ENCODE measurements around the gene XPO6.
"Not testable (repeated sequence)": the region's sequence is repeated elsewhere in the genome, so short reads cannot be mapped to it uniquely, and the experiment has no call there.

The XPO6 gene, protein sequence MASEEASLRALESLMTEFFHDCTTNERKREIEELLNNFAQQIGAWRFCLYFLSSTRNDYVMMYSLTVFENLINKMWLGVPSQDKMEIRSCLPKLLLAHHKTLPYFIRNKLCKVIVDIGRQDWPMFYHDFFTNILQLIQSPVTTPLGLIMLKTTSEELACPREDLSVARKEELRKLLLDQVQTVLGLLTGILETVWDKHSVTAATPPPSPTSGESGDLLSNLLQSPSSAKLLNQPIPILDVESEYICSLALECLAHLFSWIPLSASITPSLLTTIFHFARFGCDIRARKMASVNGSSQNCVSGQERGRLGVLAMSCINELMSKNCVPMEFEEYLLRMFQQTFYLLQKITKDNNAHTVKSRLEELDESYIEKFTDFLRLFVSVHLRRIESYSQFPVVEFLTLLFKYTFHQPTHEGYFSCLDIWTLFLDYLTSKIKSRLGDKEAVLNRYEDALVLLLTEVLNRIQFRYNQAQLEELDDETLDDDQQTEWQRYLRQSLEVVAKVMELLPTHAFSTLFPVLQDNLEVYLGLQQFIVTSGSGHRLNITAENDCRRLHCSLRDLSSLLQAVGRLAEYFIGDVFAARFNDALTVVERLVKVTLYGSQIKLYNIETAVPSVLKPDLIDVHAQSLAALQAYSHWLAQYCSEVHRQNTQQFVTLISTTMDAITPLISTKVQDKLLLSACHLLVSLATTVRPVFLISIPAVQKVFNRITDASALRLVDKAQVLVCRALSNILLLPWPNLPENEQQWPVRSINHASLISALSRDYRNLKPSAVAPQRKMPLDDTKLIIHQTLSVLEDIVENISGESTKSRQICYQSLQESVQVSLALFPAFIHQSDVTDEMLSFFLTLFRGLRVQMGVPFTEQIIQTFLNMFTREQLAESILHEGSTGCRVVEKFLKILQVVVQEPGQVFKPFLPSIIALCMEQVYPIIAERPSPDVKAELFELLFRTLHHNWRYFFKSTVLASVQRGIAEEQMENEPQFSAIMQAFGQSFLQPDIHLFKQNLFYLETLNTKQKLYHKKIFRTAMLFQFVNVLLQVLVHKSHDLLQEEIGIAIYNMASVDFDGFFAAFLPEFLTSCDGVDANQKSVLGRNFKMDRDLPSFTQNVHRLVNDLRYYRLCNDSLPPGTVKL

DNA sequence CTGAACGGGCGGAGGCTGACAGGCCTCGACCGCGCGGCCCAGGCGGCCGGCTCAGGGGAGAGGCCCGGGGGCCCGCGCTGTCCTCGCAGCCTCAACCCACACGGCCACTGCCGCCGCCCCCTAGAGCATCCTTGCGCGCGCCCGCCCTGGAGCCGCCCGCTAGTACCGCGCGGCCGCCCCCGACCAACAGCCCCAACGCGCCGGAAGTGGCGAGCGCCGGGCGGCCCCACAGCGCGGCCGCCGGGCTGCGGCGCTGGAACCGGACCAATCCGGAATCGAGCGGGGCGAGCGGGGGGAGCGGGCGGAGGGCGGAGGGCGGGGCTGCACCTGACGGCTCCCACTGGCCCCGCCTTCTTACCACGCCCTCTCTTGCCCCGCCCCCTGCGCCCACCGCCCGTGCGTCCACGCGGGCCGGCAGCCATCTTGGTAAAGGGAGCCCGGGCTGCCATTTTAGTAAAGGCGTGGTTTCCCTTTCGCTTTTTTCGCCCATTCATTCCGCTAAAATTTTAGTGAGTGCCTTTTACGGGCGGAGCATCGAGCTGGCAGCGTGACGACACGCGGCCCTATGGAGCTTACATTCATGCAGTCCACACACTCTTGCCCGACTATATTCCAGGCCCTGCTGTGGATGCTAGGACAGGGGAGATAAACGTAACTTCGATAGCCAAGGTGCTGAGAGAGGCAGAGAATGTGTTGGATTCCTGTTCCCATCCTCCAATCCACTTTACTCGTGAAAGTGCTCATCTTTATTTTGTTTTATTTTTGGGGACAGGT lies at the start of gene XPO6:
TSS of gene XPO6 (minus strand) at position 208 of the 774 bp plus-strand sequence. CDS start 597 bp downstream, outside the sequence.
- DNase-seq (ENCODE audit: low spot score): peak; percentile 98

DNA sequence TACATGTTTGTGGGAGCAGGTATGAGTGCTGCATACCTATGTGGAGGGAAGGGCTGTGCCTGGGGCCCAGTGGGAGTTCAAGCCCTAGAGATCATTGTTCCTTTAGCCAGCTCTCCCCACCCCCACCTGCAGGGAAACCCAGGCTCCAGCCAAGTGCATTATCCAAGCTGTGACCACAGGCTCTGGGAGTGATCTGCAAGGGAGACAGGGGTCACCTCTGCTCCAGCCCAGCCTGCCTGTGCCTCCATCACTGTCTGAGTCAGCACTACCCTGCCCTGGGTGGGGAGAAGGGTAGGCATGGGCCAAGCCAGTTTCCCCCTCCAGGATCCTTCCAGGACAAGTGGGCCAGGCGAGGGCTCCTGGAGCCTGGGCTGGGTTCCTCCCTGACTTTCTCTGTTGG lies 48.4 kb upstream of the XPO6 start:
- DNase-seq (ENCODE audit: low spot score): no peak

DNA sequence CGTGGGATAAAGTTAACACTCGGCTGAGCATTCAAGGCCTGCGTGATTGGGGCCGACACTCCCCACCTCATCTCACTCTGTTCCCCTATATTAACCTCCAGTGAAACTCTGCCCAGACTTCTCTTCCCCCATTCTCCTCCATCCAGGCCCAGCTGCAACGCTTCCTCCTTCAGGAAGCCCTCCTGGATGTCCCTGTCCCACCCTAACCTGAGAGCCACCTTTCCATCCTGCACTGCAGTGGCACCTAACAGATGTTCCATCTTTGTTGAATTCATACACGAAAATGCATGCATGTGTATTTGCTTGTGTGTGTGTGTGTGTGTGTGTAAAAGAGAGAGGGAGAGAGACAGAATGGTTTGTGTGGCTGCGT lies 48.0 kb upstream of the XPO6 start:
- no peak for DNase-seq (ENCODE audit: low spot score)

DNA sequence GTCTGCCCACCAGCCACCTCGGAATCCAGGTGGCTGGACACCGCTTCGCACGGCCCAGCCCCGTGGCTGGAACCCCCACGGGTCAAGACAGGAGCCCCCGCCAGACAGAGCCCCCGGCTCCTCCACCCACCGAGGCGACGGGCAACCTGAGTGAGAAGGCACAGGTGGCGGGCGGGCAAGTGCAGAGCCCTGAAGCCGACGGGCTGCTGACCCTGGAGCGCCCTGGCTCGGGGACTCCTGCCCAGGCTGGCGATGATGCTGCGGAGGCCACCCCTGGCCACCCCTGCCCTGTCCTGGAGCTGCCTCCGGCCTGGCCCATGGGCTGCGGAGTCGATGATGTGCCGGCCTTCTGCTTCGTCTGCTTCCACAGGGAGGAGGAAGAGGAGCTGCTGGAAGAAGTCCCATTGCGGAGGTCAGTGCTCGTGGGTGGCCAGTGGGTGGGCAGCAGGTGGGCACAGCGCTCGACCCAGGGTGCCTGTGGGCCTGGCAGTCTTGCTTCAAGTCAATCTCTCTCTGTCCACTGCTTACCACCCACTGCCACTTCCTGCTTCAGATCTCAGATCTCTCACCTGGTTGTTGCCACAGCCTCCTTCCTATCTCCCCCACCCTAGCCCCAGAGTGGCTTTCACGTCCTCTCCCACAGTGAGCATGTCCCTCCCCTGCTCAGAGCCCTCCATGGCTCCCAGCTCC lies 47.5 kb upstream of the XPO6 start:
- no peak for DNase-seq (ENCODE audit: low spot score)

DNA sequence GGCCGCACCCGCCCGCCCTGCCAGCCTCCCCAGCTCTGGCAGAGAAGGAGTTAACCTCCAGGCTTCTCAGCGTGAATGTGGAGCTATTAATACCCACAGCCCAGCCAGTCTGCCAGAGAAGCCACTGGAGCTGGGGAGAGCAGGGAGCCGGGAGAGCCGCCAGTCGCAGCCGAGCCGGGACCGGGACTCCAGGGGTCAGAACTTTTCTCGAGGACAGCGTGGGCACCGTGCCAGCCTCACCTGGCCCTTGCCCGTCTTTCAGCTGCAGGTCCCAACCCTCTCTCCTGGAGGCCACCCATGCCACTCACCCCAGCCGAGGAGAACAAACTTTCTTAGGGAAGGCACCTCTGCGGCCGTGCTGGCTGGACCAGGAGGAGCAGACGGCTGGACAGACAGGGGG lies 46.8 kb upstream of the XPO6 start:
- peak; percentile 67 for DNase-seq (ENCODE audit: low spot score)

DNA sequence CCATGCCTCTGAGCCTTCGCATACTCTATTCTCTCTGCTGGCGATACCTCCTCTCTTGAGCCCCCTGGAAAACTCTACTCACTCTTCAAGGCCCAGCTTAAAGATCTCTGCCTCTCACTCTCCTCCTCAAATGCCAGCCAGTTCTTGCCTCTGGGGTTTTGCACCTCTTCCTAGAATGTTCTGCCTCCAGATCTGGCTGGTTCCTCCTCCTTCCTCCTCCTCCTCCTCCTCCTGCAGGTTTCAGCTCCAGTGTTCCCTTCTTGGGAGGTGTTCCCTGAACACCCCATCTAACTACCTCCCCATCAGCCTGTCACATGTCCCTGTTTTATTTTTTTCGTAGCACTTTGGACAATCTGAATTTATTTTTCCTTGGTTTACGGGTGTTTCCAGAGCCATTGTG lies 45.5 kb upstream of the XPO6 start:
- no peak for DNase-seq (ENCODE audit: low spot score)

DNA sequence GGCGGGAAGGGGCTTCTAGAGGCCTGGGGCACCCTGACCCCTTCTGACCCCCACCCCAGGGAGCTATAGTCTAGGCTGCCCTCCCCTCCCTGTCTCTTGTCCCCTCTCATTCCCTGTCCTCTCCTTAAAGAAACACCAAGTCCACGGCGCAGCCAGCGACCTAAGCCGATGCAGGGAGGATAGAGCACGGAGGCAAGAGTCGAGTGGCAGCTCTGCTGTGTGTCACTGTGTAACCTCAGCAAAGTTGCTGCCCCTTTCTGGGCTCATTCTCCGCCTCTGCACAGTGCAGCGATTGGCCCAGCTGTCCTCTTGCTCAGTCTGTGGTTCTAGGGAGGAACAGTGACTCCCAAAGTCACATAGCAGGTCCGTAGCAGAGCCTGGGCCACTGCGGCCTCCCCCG lies 44.1 kb upstream of the XPO6 start:
- no peak for DNase-seq (ENCODE audit: low spot score)

DNA sequence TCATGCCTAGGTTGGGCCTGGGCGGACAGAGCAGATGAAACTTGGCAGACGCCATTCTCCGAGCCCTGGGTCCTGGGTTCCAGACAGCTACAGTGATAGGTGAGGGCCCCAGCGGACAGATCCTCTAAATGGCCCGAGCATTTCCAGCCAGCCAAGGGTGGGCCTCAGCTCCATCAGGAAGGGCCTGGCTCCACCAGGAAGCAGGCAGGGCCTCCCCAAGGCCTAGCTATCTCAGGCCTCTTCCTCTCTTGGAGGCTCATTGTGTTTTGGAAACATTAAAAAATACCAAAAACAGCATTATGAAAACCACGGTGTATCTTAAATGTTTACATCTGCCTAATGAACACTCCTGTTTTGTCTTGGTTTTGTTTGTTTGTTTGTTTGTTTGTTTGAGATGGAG lies 42.4 kb upstream of the XPO6 start:
- DNase-seq (ENCODE audit: low spot score): no peak

DNA sequence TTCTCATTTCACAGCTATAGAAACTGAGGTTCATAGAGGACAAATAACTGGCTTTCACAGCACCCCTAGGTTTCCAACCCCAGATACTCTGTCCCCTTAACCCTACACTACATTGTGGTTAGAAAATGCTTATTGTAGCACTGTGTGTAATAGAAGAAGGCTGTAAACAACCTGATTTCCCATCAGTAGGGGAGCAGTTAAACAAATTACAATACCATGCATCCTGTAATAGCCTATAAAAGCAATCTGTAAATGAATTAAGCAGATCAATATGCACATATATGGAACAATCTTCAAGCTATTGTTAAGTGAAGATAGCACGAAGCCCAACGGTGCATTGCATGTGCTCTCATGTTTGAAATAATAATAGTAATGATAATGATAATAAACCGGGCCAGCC lies 39.2 kb upstream of the XPO6 start:
- DNase-seq (ENCODE audit: low spot score): no peak

DNA sequence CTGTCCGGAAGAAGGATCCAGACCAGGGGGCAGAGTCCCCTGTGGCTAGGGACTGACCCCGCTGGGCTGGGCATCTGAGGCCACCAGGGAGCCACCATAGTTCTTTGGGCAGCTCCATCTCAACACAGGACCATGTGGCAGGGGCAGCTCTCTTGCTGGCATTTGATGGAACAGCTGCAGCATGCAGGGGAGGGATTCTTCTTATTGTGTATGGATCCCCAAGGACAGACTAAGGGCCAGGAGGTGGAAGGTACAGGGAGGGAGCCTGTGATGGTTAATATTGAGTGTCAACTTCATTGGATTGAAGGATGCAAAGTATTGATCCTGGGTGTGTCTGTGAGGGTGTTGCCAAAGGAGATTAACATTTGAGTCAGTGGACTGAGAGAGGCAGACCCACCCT lies 37.7 kb upstream of the XPO6 start:
- not testable (repeated sequence) for DNase-seq (ENCODE audit: low spot score)

DNA sequence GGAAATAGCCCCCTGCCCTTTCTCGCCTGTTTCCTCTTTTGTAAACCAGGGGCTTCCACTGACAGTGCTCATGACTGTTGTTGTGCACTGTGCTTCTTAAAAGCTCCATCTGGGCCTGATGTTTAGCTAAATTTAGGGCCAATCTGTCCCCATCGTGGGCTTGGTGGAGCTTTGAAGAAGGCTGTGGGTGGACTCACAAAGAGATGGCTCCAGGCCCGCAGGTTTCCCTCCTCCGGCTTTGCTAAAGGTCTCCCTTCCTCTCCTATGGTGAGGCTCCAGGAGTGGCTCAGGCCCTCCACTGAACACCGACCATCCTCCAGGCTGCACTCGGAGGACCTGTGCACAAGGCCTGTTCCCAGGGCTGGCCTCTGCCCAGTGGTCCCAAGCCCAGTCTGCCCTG lies 30.2 kb upstream of the XPO6 start:
- no peak for DNase-seq (ENCODE audit: low spot score)

DNA sequence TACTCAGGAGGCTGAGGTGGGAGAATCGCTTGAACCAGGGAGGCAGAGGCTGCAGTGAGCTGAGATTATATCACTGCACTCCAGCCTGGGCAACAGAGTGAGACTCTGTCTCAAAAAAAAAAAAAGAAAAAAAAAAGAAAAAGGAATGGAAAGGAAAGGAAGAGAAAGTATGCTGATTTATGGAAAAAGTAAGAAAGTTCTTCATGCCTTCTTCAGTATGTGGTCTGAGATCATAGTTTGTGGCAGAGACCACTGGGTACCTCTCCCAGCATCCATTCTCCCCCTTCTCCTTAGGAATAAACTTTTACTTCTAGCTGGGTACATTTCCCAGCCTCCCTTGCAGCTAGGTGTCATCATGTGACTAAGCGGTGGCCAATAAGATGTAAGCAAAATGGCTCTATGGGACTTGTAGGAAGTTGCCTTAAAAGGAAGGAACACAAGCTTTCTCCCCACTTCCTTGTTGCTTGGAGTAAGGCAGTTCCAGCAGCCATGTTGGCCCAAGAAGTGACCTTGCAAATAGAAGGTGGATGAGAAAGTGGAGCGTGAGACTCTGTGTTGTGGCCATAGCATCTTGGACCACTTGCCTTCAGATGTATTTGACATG lies 26.1 kb upstream of the XPO6 start:
- no peak for DNase-seq (ENCODE audit: low spot score)

DNA sequence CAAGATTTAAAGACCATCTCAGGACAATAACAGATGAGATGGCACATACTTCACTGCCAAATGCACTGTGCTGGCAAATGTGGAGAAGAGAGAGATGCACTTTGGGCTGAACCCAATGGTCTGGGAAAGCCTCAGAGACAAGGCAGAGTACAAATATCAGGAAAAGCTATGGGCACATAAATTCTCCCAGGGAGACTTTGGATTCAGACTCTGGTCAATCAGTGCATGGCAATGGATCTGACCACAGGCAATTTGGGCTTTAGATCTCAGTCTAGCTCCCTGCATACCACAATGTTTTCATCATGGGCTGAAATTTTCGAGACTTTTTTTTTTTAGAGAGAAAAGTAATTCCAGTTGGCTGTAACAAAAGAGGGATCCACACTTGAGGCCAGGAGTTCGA lies 20.0 kb upstream of the XPO6 start:
- no peak for DNase-seq (ENCODE audit: low spot score)

DNA sequence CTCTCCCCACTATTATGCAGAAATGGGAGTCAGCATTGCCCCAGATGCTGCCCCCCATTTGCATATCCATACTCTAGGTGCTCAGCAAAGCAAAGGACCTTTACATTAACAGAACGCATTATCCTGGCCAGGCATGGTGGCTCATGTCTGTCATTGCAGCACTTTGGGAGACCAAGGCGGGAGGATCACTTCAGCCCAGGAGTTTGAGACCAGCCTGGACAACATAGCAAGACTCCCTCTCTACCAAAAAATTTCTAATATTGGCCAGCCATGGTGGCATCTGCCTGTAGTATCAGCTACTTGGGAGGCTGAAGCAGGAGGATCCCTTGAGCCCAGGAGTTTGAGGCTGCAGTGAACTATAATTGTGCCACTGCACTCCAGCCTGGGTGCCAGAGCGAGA lies 12.1 kb upstream of the XPO6 start:
- DNase-seq (ENCODE audit: low spot score): not testable (repeated sequence)

DNA sequence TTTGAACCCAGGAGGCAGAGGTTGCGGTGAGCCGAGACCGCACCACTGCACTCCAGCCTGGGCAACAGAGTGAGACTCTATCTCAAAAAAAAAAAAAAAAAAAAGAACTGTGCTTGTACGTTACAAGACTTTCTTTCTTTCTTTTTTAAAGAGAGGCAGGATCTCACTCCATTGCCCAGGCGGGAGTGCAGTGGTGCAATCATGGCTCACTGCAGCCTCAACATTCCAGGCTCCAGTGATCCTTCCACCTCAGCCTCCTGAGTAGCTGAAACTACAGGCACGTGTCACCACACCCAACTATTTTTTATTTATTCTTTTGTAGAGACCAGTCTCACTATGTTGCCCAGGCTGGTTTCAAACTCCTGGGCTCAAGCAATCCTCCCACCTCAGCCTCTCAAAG lies 8.0 kb upstream of the XPO6 start:
- not testable (repeated sequence) for DNase-seq (ENCODE audit: low spot score)

DNA sequence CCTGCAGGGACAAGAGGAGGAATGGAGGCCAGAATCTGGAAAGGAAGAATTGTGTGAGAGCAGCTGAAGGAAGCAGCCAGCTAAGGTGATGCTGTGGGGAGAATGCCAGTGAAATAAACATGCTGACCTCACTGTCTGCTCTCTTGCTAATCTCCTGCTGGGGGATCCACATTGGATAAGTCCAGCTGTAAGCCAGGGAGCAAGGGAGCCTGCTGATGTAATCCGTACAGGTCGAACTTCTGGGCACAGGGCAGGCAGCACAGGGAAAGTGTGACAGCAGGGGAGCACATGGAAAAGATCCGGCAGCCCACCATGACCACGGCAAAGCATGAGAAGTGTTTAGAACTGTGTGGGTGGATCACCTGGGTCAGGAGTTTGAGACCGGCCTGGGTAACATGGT lies 7.5 kb upstream of the XPO6 start:
- DNase-seq (ENCODE audit: low spot score): no peak

DNA sequence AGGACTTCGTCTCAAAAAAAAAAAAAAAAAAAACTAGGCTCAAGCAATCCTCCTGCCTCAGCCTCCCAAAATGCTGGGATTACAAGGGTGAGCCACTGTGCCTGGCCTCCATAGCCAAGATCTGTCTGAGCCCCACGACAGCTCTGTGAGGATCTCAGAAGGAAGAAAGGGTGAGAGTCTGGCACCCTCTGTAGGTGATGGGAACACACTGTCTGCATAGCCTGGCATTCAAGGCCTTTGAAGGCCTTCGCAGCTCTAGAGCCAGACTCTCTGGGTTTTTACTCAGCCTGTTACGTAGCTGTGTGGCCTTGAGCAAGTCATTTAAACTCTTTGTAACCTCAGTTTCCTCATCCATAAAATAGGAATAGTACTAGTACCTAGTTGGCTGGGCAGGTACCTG lies 6.3 kb upstream of the XPO6 start:
- DNase-seq (ENCODE audit: low spot score): peak; percentile 55

DNA sequence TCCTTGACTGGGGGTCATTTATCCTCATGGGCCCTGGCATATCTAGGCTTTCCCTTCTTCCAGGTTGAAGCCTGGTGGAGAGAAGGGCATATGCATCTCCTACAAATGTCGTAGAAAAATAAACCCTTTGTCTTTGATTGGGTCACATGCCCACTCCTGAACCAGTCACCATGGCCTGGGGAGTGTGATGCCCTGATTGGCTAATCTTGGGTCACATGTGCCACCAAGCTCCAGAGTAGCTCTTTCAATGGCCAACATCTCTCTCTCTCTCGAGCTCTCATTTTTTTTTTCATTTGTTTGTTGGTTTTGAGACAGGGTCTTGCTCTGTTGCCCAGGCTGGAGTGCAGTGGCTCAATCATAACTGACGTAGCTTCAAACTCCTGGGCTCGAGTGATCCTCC lies 5.6 kb upstream of the XPO6 start:
- DNase-seq (ENCODE audit: low spot score): no peak

DNA sequence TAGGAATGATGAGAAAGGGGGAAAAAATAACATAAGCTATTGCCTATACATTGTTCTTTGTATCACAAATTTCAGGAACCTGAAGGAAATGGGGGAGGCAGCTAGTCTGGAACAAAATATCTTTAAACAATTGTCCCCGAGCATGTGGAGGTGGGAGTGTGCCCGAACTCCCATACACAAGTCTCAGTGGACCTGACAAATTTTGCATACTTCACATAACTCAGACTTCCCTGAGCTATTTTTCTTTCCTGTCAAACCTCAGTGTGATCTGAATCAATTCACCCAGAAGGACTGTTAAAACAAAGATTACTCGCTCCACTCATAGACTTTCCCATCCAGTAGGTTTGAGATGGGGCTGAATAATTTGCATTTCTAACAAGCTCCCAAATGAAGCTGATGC lies 1.6 kb upstream of the XPO6 start:
- DNase-seq (ENCODE audit: low spot score): no peak

DNA sequence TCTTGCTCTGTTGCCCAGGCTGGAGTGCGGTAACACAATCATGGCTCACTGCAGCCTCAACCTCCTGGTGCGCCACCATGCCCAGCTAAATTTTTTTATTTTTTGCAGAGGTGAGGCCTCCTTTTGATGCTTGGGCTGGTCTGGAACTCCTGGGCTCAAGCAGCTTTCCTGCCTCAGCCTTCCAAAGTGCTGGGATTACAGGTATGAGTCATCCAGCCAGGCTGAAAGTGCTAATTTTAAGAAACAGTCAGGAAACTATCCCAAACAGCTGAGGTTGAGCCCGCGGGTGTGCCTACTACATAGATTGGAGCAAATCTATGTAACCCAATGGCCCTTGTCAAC lies 738 bp upstream of the XPO6 start:
- DNase-seq (ENCODE audit: low spot score): no peak

DNA sequence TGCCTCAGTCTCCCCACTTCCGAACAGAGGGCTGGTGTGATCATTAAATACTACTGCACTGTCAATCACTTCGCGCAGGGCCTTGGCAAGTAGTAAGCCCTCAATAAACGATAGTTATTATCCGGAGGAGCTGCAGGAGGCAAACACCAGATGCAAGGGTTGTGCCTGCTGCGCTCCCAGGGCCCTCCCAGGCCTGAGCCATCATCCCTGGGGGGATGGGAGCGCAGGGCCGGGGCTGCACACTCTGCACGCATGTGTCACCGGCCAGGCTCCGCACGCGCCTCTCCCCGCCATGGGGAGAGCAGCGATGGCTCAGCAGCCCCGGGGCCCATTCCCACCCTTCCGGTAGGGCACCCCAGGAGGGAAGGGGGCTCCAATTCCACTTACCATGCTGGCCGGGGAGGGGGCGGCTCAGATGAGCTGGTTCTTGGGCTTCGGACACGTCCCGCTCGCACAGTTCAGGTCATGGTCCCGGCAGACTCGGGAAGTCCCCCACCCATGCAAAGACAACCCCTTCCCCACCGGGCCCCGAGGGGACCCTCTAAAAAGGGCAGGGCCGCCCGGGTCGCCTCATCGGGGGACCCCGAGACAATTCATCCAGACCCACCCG lies 681 bp downstream of the XPO6 start:
- peak; percentile 87 for DNase-seq (ENCODE audit: low spot score)

Measured in AG08396 (cell line).